ENCODE data around the gene ARHGAP4.
A peak's percentile ranks its signal among the peaks of the same experiment; 100 is the strongest.

The ARHGAP4 gene

GRCh38 chrX:153928846-153929245 is 2.8 kb upstream of the ARHGAP4 start:
- H3K36me3 Mint-ChIP-seq (ENCODE audit: low read depth) = peaks cover 18% of the 10 kb centered on the region
- H3K27me3 Mint-ChIP-seq (ENCODE audit: low read depth, poor library complexity) = peaks cover 3% of the 10 kb centered on the region
- no peak overlapping the region for H3K27ac Mint-ChIP-seq
- H3K9me3 Mint-ChIP-seq = peaks cover 58% of the 10 kb centered on the region
- H3K4me3 Mint-ChIP-seq = no peak overlapping the region
- no peak for DNase-seq
- TF ChIP-seq CTCF (IDR thresholded peaks at IDR 0.05) = no peak
- H3K4me1 Mint-ChIP-seq = peaks cover 32% of the 10 kb centered on the region

GRCh38 chrX:153927922-153928760 is 2.1 kb upstream of the ARHGAP4 start:
- peak overlapping the region; percentile 82 for H3K4me3 Mint-ChIP-seq
- peaks cover 18% of the 10 kb centered on the region for H3K36me3 Mint-ChIP-seq (ENCODE audit: low read depth)
- H3K9me3 Mint-ChIP-seq = peaks cover 58% of the 10 kb centered on the region
- H3K4me1 Mint-ChIP-seq = peaks cover 28% of the 10 kb centered on the region
- no peak for TF ChIP-seq CTCF (IDR thresholded peaks at IDR 0.05)
- H3K27ac Mint-ChIP-seq = peak overlapping the region; percentile 98
- peak; percentile 90 for DNase-seq
- peaks cover 3% of the 10 kb centered on the region for H3K27me3 Mint-ChIP-seq (ENCODE audit: low read depth, poor library complexity)

- peak overlapping the region; percentile 82 for H3K4me3 Mint-ChIP-seq
- H3K27ac Mint-ChIP-seq = peak overlapping the region; percentile 74
- TF ChIP-seq CTCF (IDR thresholded peaks at IDR 0.05) = no peak
- H3K36me3 Mint-ChIP-seq (ENCODE audit: low read depth) = peaks cover 18% of the 10 kb centered on the region
- peaks cover 31% of the 10 kb centered on the region for H3K4me1 Mint-ChIP-seq
- no peak for DNase-seq
- peaks cover 58% of the 10 kb centered on the region for H3K9me3 Mint-ChIP-seq
- H3K27me3 Mint-ChIP-seq (ENCODE audit: low read depth, poor library complexity) = peaks cover 3% of the 10 kb centered on the region
Observed at GRCh38 chrX:153927672-153927921, 1.5 kb upstream of the ARHGAP4 start.

GRCh38 chrX:153926858-153927671 is 1.0 kb upstream of the ARHGAP4 start:
- H3K36me3 Mint-ChIP-seq (ENCODE audit: low read depth) = peaks cover 18% of the 10 kb centered on the region
- no peak for TF ChIP-seq CTCF (IDR thresholded peaks at IDR 0.05)
- H3K9me3 Mint-ChIP-seq = peaks cover 58% of the 10 kb centered on the region
- peak overlapping the region; percentile 82 for H3K4me3 Mint-ChIP-seq
- DNase-seq = no peak
- peaks cover 3% of the 10 kb centered on the region for H3K27me3 Mint-ChIP-seq (ENCODE audit: low read depth, poor library complexity)
- peak overlapping the region; percentile 74 for H3K27ac Mint-ChIP-seq
- H3K4me1 Mint-ChIP-seq = peaks cover 37% of the 10 kb centered on the region

- H3K36me3 Mint-ChIP-seq (ENCODE audit: low read depth) = peaks cover 15% of the 10 kb centered on the region
- H3K27me3 Mint-ChIP-seq (ENCODE audit: low read depth, poor library complexity) = peaks cover 3% of the 10 kb centered on the region
- TF ChIP-seq CTCF (IDR thresholded peaks at IDR 0.05) = no peak
- H3K4me3 Mint-ChIP-seq = peak overlapping the region; percentile 82
- H3K27ac Mint-ChIP-seq = no peak overlapping the region
- peaks cover 41% of the 10 kb centered on the region for H3K4me1 Mint-ChIP-seq
- H3K9me3 Mint-ChIP-seq = peaks cover 53% of the 10 kb centered on the region
- DNase-seq = no peak
Observed at GRCh38 chrX:153926552-153926857, 441 bp upstream of the ARHGAP4 start.

Measured in nephron progenitor cell (in vitro differentiated cells).